ENCODE data around the gene MRPS22.
A peak's percentile ranks its signal among the peaks of the same experiment; 100 is the strongest.
"Not testable (repeated sequence)": the region's sequence is repeated elsewhere in the genome, so short reads cannot be mapped to it uniquely, and the experiment has no call there.

Gene MRPS22

GRCh38 chr3:139312416-139312815 is 31.4 kb upstream of the MRPS22 start:
- DNase-seq: no peak

- DNase-seq: no peak
Observed at GRCh38 chr3:139312959-139313358, 30.9 kb upstream of the MRPS22 start.

GRCh38 chr3:139313921-139314320 is 29.9 kb upstream of the MRPS22 start:
- no peak for DNase-seq

GRCh38 chr3:139317215-139317614 is 26.6 kb upstream of the MRPS22 start:
- no peak for DNase-seq

GRCh38 chr3:139317660-139318430 is 26.0 kb upstream of the MRPS22 start:
- DNase-seq: no peak

GRCh38 chr3:139318431-139318816 is 25.4 kb upstream of the MRPS22 start:
- no peak for DNase-seq

- no peak for DNase-seq
Observed at GRCh38 chr3:139318826-139319225, 25.0 kb upstream of the MRPS22 start.

GRCh38 chr3:139319428-139320402 is 24.1 kb upstream of the MRPS22 start:
- DNase-seq: no peak

- DNase-seq: no peak
Observed at GRCh38 chr3:139320551-139321309, 23.1 kb upstream of the MRPS22 start.

GRCh38 chr3:139322346-139322745 is 21.5 kb upstream of the MRPS22 start:
- no peak for DNase-seq

GRCh38 chr3:139323146-139323545 is 20.7 kb upstream of the MRPS22 start:
- no peak for DNase-seq

- no peak for DNase-seq
Observed at GRCh38 chr3:139324456-139324855, 19.4 kb upstream of the MRPS22 start.

- no peak for DNase-seq
Observed at GRCh38 chr3:139325551-139325950, 18.3 kb upstream of the MRPS22 start.

- DNase-seq: no peak
Observed at GRCh38 chr3:139326131-139326530, 17.7 kb upstream of the MRPS22 start.

- no peak for DNase-seq
Observed at GRCh38 chr3:139326707-139327106, 17.1 kb upstream of the MRPS22 start.

GRCh38 chr3:139327231-139327630 is 16.6 kb upstream of the MRPS22 start:
- no peak for DNase-seq

- DNase-seq: no peak
Observed at GRCh38 chr3:139327861-139328260, 16.0 kb upstream of the MRPS22 start.

- no peak for DNase-seq
Observed at GRCh38 chr3:139328356-139328755, 15.5 kb upstream of the MRPS22 start.

- DNase-seq: peak; percentile 50
Observed at GRCh38 chr3:139329364-139329850, 14.4 kb upstream of the MRPS22 start.

GRCh38 chr3:139332092-139332491 is 11.7 kb upstream of the MRPS22 start:
- DNase-seq: no peak

GRCh38 chr3:139334675-139335074 is 9.1 kb upstream of the MRPS22 start:
- not testable (repeated sequence) for DNase-seq

- DNase-seq: no peak
Observed at GRCh38 chr3:139338405-139338804, 5.4 kb upstream of the MRPS22 start.
